ENCODE data around the gene RBM8A.
A peak's percentile ranks its signal among the peaks of the same experiment; 100 is the strongest.

Gene RBM8A

DNA sequence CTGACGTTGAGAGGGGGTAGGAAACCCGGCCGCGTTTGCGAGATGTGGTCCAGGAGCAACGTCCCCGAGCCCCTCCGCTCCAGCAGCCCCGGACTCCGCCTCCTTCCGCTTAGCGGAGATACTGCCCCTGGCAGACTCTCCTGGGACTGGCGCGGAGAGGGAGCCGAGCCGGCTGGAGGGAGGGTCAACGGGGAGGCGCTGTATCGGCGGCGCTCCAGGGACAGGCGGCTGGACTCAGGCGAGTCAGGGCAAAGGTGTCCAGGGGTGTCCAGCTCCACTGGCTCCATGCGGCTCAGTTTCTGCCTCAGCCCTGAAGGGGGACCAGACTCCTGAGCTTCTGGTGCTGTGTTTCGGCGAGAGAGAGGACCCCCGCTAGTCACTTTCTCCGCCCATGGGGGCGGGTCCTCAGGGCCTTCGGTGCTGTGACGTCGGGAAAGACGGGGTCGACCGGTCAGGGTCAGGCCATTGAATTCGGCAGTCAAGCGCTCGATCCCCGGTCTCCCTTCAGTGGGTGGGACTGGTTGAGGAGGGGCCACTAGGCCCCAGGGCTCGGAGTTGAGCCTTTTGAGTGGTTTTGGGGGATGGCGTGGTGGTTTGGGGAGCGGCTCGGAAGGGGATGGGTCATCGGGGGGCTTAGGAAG is 33.3 kb upstream of the RBM8A start:
- TF ChIP-seq, protein P1, sequence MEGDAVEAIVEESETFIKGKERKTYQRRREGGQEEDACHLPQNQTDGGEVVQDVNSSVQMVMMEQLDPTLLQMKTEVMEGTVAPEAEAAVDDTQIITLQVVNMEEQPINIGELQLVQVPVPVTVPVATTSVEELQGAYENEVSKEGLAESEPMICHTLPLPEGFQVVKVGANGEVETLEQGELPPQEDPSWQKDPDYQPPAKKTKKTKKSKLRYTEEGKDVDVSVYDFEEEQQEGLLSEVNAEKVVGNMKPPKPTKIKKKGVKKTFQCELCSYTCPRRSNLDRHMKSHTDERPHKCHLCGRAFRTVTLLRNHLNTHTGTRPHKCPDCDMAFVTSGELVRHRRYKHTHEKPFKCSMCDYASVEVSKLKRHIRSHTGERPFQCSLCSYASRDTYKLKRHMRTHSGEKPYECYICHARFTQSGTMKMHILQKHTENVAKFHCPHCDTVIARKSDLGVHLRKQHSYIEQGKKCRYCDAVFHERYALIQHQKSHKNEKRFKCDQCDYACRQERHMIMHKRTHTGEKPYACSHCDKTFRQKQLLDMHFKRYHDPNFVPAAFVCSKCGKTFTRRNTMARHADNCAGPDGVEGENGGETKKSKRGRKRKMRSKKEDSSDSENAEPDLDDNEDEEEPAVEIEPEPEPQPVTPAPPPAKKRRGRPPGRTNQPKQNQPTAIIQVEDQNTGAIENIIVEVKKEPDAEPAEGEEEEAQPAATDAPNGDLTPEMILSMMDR (IDR thresholded peaks at IDR 0.05; ENCODE audit: low read depth, low read length) = peak; percentile 1
- no peak for DNase-seq (ENCODE audit: extremely low read depth, low read depth)

DNA sequence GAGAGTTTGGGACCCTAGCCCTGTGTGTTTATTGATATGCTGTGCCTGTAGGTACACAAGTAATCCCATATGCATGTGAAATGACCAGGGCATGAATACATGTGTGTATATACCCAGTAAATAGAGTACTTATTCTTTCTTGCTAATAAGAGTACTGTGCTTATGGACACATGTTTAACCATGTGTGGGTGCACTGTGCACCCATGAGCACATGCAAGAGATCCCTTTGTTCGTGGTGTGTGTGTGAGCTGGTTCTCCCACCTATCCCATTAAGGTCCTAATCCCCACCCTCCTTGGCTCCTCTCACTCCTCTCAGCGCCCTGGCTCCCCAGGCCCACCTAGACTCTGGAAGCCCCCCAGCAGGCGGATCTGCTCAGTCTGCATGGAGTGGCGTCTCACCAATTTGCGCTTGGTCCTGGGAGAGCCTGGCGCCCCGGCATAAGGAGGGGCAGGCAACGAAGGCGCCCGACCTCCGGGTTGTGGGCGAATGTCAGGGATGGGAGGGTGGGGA is 32.7 kb upstream of the RBM8A start:
- DNase-seq (ENCODE audit: extremely low read depth, low read depth) = no peak
- TF ChIP-seq, protein P1 (IDR thresholded peaks at IDR 0.05; ENCODE audit: low read depth, low read length) = no peak

DNA sequence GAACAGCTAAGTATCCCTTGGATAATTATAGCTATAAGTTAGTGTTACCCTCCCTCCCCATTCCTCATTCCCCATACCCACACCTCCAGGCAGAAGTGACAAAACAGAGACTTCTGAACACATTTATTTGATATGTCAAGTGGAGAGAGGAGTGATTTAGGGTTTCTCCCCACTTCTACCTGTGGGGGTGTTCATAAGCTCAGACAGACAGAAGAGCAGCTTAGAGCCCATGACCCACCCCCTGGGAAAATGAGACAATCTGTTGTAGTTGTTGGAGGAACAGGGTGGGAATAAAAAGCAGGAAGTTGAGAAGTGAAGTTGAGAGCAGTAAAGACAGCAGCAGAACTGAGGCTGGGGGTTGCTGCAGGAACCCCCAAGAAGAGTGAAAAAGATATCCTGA is 32.0 kb upstream of the RBM8A start:
- TF ChIP-seq, protein P1 (IDR thresholded peaks at IDR 0.05; ENCODE audit: low read depth, low read length) = no peak
- DNase-seq (ENCODE audit: extremely low read depth, low read depth) = no peak

DNA sequence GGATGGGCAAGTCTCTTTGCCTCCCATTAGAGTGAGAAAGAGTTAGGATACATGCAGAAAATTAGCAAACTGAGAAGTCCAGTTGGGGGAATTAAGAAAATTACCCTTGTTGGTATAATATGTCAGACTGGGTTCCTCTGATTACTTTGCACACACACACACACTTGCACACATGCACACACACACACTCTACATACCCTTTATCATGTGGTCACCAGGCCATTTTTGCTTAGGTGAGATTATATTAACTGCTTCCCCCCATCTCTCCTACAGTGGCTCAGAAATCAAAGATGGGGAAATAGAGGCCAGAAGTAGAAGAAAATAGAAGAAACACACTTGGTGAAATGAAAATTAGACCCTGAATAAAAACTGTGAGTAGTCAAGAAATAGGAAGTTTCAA is 31.4 kb upstream of the RBM8A start:
- TF ChIP-seq, protein P1 (IDR thresholded peaks at IDR 0.05; ENCODE audit: low read depth, low read length) = no peak

DNA sequence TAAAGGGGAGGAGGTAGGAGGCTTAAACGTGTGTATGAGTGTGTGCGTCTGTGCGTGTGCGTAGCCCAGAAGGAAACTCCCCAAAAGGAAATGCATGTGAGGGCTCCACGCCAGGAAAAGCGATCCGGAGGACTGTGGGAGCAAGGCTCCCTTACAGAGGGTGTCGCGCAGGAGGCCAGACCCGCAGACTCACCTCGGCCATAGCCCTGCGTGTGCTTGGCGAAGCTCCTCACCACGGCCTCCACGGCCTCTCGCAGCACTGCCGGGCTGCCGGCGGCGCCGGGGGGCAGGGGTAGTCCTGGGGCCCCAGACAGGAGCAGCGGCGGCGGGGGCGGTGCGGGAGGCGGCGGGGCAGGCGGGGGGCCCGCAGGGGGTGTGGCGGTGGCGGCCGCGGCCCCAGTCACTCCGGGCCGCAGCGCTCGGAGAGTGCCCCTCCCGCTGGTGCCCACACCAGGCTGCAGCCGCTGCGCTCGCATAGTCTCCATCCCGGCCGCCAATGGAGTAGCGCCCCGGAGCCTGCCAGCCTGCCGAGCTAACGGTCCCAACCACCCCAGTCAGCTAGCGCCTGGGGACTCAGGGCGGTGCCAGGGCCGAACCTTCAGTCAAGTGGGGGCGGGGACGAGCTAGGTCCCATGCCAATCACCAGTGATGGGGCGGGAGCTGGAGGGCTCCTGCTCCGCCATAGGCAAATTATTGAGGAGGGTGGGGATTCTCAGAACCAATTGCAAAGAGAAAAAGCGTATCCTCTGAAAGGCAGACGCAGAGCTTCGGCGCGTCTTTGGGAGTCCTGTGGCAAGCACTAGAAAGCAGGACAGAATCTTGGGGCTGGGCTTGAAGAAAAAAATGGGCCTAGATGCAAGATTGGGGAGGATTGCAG is 30.4 kb upstream of the RBM8A start, which contains the start of gene LIX1L:
Gene LIX1L (minus strand): TSS at position 575 of the 877 bp plus-strand sequence. CDS start 90 bp downstream, at position 485.
- peak; percentile 90 for DNase-seq (ENCODE audit: extremely low read depth, low read depth)
- TF ChIP-seq, protein P1 (IDR thresholded peaks at IDR 0.05; ENCODE audit: low read depth, low read length) = no peak

More for the DNA sequence above, 31.4 kb upstream of the RBM8A start:
- DNase-seq (ENCODE audit: extremely low read depth, low read depth) = no peak

DNA sequence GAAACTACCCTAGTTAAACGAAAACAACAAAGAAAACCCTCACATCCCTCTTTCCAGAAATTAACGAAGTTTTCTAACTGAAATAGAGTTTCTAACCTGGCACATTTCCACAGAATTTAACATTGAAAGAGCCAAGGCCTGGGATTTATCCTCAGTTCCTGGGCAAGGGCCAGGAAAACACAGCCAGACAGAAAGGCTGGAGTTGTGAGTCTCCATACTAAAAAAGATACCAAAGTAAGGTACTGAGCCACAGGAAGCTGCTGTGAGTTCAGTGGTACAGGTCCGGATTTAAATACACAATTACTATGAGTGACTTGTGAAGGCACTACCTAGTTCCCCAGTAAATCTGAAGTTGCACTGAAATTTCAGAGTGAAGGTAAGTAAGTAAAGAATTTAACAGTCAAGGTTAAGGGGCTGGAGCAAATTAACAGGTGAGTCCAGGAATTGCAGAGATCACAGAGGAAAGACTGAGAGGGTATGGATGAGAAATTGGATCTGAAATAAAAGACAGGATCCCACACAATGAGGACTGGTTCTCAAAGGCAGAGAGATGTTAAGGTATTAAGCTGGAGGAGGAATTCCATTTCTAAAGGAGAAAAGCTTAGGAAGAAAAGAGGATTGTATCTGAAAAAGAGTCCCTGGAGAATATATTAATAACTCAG is 29.6 kb upstream of the RBM8A start:
- TF ChIP-seq, protein P1 (IDR thresholded peaks at IDR 0.05; ENCODE audit: low read depth, low read length) = no peak
- no peak for DNase-seq (ENCODE audit: extremely low read depth, low read depth)

Data from AG09319 (cell line).